GM23338 (cell line): ENCODE data around the gene C1orf87.

ENCODE experiments used
- CTCF ChIP-seq, 2 experiments: fragments of 200-600 bp in 1 of 2; sonication (generic) in 1 of 2; conservative IDR thresholded peaks; 2 replicates each; pipeline versions ENCODE4 v1.5.1 to v1.6.1; 2016 to 2017; ENCODE audit warnings: antibody characterized with exemption in 2 of 2, low read depth in 2 of 2, mild to moderate bottlenecking in 2 of 2, moderate library complexity in 1 of 2
- REST ChIP-seq: IDR thresholded peaks from one replicate; pipeline ENCODE4 v1.6.1; 2018; ENCODE audit warnings: antibody characterized with exemption; ENCODE audit not compliant: unreplicated experiment

GRCh38 chr1:60111118-60111517 lies 37.5 kb upstream of the C1orf87 start:
- TF ChIP-seq CTCF (conservative IDR thresholded peaks at IDR 0.05; ENCODE audit: low read depth in 2 of 2) (no peak), REST (no peak)
